Stimulated activated CD8-positive, alpha-beta memory T cell treated with anti-CD3 and anti-CD28 coated beads, Interleukin-4, amount 100 ng/mL, for 4 hours (primary cell): ENCODE measurements around the gene RIN3.

Source experiments
- DNase-seq, 2 donors: peaks; one replicate each; pipeline ENCODE4 v3.0.0-alpha.2; 2020; ENCODE audit warnings: low read depth in 2 of 2, low spot score in 1 of 2

Gene RIN3

DNA sequence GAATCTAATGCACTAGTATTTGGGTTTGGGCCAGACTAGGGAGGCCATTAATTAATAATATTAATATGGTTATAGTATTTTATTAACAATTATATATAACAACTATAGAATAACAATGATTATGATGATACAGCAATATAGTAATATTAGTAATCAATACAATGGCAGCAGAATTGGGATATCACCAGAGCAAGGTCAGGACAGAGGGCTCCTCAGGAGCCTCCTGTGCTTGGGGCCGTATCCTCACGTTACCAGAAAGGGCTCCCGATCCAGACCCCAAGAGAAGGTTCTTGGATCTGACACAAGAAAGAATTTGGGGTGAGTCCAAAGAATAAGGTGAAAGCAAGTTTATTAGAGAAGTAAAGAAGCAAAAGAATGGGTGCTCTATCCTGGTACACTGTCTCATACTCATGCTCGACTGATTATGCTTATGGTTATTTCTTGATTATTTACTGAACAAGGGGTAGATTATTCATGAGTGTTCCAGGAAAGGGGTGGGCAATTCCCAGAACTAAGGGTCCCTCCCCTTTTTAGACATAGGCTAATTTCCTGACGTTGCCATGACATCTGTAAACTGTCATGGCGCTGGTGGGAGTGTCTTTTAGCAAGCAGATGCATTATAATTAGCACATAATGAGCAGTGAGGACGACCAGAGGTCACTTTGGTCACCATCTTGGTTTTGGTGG lies 61.6 kb downstream of the RIN3 start:
- DNase-seq: no peak

GRCh38 chr14:92575748-92576303 lies 62.2 kb downstream of the RIN3 start:
- no peak for DNase-seq

- no peak for DNase-seq
Measured at GRCh38 chr14:92577321-92577742, 63.8 kb downstream of the RIN3 start.

DNA sequence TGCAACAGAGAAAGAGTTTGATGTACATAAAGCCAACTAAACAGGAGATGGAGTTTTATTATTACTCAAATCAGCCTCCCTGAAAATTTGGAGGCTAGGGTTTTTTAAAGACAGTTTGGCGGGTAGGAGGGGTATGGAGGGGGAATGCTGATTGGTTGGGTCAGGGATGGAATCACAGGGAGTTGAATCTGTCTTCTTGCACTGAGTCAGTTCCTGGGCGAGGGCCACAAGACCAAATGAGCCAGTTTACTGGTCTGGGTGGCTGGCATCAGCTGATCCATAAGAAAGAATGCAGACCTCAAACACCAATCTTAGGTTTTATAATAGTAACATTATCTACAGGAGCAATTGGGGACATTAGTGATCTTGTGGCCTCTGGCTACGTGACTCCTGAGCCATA lies 64.9 kb downstream of the RIN3 start:
- no peak for DNase-seq

DNA sequence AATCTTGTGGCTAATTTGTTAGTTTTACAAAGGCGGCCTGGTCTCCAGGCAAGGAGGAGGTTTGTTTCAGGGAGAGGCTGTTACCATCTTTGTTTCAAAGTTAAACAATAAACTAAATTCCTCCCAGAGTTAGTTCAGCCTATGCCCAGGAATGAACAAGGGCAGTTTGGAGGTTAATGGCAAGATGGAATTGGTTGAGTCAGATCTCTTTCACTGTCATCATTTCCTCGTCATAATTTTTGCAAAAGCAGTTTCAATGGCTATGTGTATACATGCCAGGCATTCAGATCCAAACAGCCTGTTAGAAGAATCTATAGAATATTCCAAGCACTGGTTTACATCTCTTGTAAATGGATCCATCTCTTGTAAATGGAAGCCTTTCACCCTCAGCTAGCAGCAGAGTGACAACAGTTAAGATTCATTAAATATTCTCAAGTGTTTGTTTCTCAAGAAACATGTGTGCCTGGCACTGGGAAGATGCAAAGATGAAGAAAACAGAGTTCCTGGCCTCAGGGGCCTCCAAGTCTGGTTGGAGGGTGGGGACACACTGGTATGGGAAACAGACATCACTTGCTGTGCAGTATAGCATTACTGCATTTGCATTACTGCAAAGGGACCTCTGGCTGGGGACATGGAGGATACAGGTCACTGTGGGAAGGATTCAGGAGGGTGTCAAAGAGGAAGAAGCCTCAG lies 65.8 kb downstream of the RIN3 start:
- DNase-seq: no peak

- no peak for DNase-seq
Measured at GRCh38 chr14:92581206-92581605, 67.6 kb downstream of the RIN3 start.

DNA sequence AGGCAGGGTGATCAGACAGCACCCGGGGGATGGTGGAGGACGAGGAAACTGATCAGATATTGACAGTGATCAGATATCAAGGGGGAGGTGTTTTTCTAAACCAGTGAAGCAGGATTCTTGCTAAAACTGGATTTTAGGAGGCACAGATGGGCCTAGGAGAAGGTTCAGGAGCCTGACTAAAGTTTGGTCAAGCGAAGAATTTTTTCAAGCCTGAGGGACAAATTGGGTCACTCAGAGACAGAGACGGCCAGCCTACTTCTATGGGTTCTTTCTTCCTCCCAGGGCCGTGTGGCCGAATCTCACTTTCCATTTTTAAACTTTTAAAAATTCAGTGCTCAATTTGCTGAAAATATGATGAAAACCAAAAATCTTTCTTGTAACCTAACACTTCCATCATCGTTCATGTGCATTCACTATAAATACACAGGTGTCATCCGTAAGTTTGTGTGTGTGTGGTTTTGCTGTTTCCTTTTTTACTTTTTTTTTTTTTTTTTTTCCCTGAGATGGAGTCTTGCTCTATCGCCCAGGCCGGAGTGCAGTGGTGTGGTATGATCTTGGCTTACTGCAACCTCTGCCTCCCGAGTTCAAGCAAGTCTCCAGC lies 68.5 kb downstream of the RIN3 start:
- DNase-seq: no peak

- no peak for DNase-seq
Measured at GRCh38 chr14:92582706-92583452, 69.3 kb downstream of the RIN3 start.

DNA sequence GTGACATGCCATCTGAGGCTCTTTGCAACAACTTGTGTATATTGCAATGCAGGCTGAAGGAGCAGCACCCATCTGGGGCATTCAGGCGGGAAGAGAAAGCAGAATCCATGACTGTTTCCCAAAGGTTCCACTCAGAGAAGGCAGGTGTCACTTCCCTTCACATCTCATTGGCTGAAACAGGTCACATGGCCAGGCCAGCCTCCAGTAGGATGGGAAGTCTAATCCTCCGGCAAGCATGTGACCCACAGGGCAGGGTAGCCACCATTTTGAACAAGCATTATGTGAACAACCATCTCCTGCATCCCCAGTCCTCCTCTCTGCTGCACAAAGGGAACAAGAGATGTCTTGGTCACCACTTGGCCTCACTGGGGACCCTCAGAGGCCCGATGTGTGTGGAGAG lies 70.6 kb downstream of the RIN3 start:
- DNase-seq: no peak

DNA sequence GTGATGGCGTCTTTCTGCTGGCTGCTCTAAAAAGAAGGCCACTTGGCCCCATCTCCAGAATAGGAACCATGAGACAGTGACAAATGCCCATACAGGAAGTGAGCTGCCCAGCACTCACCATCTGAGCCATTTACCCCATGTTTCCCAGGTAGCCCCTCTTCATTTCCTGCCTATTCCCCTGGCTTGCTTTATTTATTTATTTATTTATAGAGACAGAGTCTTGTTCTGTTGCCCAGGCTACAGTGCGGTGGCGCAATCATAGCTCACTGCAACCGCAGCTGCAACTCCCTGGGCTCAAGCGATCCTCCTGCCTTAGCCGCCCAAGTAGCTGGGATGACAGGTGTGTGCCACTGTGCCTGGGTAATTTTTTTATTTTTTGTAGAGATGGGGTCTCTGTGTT lies 71.2 kb downstream of the RIN3 start:
- no peak for DNase-seq

- no peak for DNase-seq
Measured at GRCh38 chr14:92585981-92586937, 72.7 kb downstream of the RIN3 start.

DNA sequence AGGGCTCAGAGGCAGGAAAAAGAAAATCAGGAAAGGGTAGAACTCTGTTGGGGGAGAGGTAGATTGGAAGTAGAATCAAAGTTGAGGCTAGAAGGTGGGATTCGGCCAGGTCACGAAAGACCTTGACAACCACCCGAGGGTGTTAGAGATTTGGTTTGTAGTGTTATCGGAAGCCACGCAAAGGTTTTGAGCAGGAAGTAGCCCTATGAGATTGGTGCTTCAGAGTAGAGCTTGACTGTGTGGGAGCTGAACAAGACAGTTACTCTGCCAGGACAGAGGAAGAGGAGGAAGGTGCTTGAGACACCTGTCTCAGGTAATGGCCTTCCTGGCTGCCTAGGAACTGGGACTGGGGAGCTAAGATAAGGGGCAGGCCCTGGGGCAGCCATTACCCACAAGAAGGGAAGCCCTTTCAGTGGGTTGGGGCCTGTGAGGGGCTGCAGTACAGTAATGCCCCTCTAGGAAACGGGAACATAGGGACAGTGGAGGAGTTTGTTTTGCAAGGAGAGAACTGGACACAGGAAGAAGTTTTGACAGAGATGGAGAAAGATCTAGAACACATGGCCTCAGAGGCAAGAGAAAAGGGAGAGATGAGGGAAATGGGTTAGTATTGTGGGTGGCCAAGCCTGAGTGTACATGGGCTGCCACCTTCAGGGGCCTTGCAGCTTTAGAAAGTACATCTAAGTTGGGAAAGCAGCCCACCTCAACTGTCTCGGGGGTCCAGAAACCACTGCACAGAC lies 73.5 kb downstream of the RIN3 start:
- no peak for DNase-seq

GRCh38 chr14:92587700-92588085 lies 74.1 kb downstream of the RIN3 start:
- DNase-seq: no peak

DNA sequence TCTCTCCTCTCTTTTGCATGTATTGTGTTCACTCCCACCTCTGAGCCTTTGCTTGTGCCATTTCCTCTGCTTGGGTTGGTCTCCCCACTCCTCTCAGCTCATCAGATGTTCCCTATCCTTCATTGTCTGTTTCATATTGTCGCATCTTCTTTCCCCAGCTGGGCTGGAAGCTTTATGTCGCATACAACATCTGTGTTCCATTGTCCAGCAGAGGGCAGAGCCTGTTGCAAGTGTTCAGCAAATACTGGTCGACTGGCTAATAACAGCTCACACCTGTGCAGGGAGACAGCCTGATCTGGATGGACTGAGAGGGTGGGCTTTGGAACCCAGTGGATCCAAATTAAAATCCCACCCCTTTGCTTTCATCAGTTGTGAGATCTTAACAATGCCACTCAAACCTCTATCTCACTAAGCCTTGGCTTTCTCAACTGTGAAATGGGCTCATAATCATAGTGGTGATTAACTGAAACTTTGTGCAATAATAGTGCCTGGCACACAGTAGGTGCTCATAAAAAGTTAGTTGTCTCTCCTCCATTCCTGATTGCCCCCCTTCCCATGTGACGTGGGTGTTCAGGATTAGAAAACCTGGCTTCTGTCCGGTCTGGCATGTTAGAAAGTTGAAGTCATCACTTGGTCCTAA lies 75.8 kb downstream of the RIN3 start:
- no peak for DNase-seq

DNA sequence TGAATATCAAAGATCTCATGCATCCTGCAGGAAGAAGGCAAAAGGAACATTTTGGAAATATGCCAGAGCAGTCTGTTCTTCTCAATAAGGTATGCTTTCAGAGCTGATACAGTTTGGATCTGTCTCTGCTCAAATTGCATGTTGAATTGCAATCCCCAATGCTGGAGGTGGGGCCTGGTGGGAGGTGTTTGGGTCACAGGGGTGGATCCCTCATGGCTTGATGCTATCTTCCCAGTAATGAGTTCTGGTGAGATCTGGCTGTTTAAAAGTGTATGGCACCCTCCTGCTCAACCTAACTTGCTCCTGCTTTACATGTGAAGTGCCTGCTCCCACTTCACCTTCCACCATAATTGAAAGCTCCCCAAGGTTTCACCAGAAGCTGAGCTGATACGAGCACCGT lies 76.6 kb downstream of the RIN3 start:
- no peak for DNase-seq

DNA sequence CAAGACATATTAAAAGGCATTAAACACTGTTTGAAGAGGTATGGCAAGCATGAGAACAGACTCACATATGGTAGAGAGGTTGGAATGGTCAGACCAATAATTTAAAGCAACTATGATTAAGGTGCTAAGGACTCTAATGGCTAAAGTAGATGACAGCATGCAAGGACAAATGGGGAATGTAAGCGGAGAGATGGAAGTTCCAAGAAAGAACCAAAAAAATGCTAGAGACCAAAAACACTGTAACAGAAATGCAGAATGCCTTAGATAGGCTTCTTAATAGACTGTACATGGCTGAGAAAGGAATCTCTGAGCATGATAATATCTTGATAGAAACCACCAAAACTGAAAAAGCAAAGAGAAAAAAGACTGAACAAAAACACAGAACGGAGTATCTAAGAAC lies 77.4 kb downstream of the RIN3 start:
- no peak for DNase-seq

GRCh38 chr14:92591346-92591745 lies 77.8 kb downstream of the RIN3 start:
- DNase-seq: no peak

- DNase-seq: no peak
Measured at GRCh38 chr14:92595267-92595666, 81.7 kb downstream of the RIN3 start.

DNA sequence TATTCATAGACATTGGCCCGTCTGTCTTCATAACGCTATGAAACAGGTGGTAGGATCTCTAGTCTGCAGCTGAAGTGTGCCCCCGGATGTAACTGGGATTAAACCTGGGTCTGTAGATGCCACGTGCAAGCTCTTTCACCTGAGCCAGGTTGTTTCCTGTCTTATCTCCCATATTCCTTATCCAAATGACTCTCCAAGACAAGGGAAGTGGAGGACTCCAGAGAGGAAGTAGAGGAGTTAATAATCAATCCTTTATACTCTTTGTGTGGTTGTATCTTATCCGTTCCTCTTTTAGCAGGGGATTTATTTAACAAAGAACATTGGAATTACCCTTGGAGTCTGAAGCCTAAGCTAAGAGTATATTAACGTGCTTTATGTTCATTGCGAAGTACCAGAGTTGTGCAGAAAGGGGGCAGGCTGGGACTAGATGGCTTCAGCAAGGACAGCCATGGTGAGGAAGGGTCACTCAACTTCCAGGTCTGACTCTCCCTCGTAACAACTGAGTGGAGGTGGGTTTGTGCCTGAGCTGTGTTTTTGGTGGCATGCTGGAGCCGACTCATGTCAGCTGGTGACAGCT lies 82.8 kb downstream of the RIN3 start:
- DNase-seq: no peak
